K562 (cell line): Measurements from ENCODE around the gene CLPSL1. TPM values are rescaled to one million over a fixed set of nuclear protein-coding genes. Genes with fewer than 3 reads are reported as not detected.

Experiments
- BDP1 ChIP-seq: IDR thresholded peaks from 3 replicates; pipeline ENCODE4 v1.6.1; 2011; ENCODE audit not compliant: insufficient read length, insufficient read depth
- FOXM1 ChIP-seq, 2 experiments: fragments of 450-650 bp in 1 of 2; sonication (generic) in 1 of 2; formaldehyde crosslinking in 1 of 2; IDR thresholded peaks; 2 replicates each; pipeline versions ENCODE4 v1.6.1 to v1.9.0; 2017 to 2022; ENCODE audit warnings: low read depth in 2 of 2, mild to moderate bottlenecking in 2 of 2, missing genetic modification reagents in 1 of 2, moderate library complexity in 1 of 2
- FOXP1 ChIP-seq: sonication (generic); formaldehyde crosslinking; IDR thresholded peaks from 2 replicates; pipeline ENCODE4 v1.8.0; 2022; ENCODE audit warnings: mild to moderate bottlenecking, missing genetic modification reagents
- KDM2B ChIP-seq: fragments of 250-450 bp; sonication (Bioruptor Pico); IDR thresholded peaks from 2 replicates; pipeline ENCODE4 v1.8.0; 2021; ENCODE audit warnings: mild to moderate bottlenecking, moderate library complexity
- MCM2 ChIP-seq: fragments of 450-650 bp; IDR thresholded peaks from 2 replicates; pipeline ENCODE4 v1.6.1; 2017; ENCODE audit warnings: low read depth, mild to moderate bottlenecking
- NCOA1 ChIP-seq: fragments of 450-650 bp; IDR thresholded peaks from 2 replicates; pipeline ENCODE4 v1.6.1; 2016; ENCODE audit warnings: low read depth
- NUFIP1 ChIP-seq: fragments of 450-650 bp; IDR thresholded peaks from 2 replicates; pipeline ENCODE4 v1.6.1; 2018; ENCODE audit not compliant: partially characterized antibody
- POLR2AphosphoS5 ChIP-seq: IDR thresholded peaks from 2 replicates; pipeline ENCODE4 v1.6.1; 2011; ENCODE audit warnings: mild to moderate bottlenecking, low read depth, low read length, moderate library complexity; ENCODE audit not compliant: control insufficient read depth, insufficient read depth
- REST ChIP-seq, 2 experiments: fragments of 450-650 bp; formaldehyde crosslinking in 1 of 2; IDR thresholded peaks; 2 replicates each; pipeline versions ENCODE4 v1.4.0 to v1.6.1; 2014 to 2020; ENCODE audit warnings: mild to moderate bottlenecking in 2 of 2, borderline replicate concordance in 1 of 2, low read depth in 1 of 2
- XRCC4 ChIP-seq: IDR thresholded peaks from one replicate; pipeline ENCODE4 v1.6.1; 2011; ENCODE audit not compliant: insufficient read depth, insufficient read length; ENCODE audit errors: extremely low read depth
- ZNF121 ChIP-seq: sonication (generic); formaldehyde crosslinking; conservative IDR thresholded peaks from 2 replicates; pipeline ENCODE4 v1.8.0; 2022; ENCODE audit warnings: missing genetic modification reagents
- ZNF24 ChIP-seq: fragments of 450-650 bp; IDR thresholded peaks from 2 replicates; pipeline ENCODE4 v1.6.1; 2016
- ZNF263 ChIP-seq: sonication (generic); formaldehyde crosslinking; IDR thresholded peaks from 2 replicates; pipeline ENCODE4 v1.8.0; 2022; ENCODE audit warnings: mild to moderate bottlenecking, missing genetic modification reagents, borderline replicate concordance
- ZNF586 ChIP-seq: fragments of 450-650 bp; formaldehyde crosslinking; conservative IDR thresholded peaks from 2 replicates; pipeline ENCODE4 v1.4.0; 2020; ENCODE audit warnings: mild to moderate bottlenecking, moderate library complexity
- ZNF785 ChIP-seq: fragments of 250-450 bp; sonication (Bioruptor Pico); IDR thresholded peaks from 2 replicates; pipeline ENCODE4 v1.4.0; 2020; ENCODE audit warnings: mild to moderate bottlenecking
- polyA plus RNA-seq, 8 experiments: library from polyadenylated mRNA; depleted of rRNA in 4 of 8; stranded (reverse) in 5 of 8; unstranded in 3 of 8; fragments of >200 nt; fragmentation: Nextera tagmentation in 2 of 8; fragmentation: Illumina TruSeq in 1 of 8; extraction: Ambion mirVana in 2 of 8; extraction: Trizol in 1 of 8; gene quantifications; 2 replicates each; pipeline versions ENCODE4 v1.2.1 to v1.2.3, GENCODE V29; 2011 to 2014; ENCODE audit warnings: inconsistent platforms in 1 of 8, missing spikeins in 1 of 8
- total RNA-seq, 7 experiments: library from RNA; depleted of rRNA in 6 of 7; stranded (reverse); fragments of >200 nt in 6 of 7; fragmentation: Illumina TruSeq in 2 of 7; extraction: Trizol in 2 of 7; gene quantifications; 2 replicates each; pipeline versions ENCODE4 v1.2.1 to v1.2.3, GENCODE V29; 2011 to 2021; ENCODE audit warnings: low replicate concordance in 1 of 7
- TF ChIP-seq, protein P1 (sequence below): fragments of 250-450 bp; sonication (Bioruptor Pico); IDR thresholded peaks from 2 replicates; pipeline ENCODE4 v1.9.0; 2021; ENCODE audit warnings: mild to moderate bottlenecking
- TF ChIP-seq, protein P2 (sequence below): sonication (generic); formaldehyde crosslinking; IDR thresholded peaks from 2 replicates; pipeline ENCODE4 v1.8.0; 2022; ENCODE audit warnings: mild to moderate bottlenecking, missing genetic modification reagents, borderline replicate concordance

The CLPSL1 gene
- total and polyA plus RNA-seq, 9 of the 15 experiments (the other 6 are each of a cell fraction or from before 2014, with no cell fraction given): not detected

DNA sequence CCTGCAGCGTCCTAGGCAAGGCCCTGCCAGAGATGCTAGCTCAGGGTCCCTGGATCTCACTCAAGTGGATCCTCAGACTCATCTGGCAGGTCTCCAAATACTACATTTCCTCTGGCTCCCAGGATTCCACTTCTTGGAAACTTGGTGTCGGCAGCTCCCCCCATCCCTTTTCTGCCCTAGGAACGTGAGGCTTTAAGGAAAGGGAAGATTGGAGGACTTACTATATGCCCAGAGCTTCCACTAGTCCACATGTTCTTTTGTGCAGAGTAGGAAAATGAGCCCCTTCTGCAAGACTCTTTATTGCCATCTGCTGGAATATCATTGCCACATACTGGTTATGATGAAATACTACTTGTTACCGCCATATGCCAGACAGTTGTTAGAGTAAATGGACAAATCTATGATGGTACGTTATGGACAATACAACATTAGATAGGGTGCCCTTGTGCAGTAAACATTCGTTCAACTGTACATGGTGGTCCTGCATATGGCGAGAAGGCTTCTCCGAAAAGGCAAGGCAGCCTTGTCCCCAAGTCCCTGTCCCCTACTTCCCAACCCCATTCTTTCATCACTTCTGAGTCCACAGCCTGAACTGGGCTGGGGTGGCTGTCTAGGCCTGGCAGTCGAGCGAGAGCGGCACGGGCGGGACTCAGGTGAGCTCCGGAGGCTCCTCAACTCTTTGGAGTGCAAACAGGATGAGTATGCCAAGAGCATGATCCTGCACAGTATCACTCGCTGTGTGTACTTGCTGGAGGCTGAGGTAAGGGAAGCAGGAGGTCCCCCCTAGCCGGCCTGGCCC lies 43.2 kb upstream of the CLPSL1 start (continued):
- TF ChIP-seq REST (IDR thresholded peaks at IDR 0.05; ENCODE audit: borderline replicate concordance): peak; percentile 90
- no peak for TF ChIP-seq REST (CRISPR knock-in tag; IDR thresholded peaks at IDR 0.05; ENCODE audit: low read depth)
- no peak for TF ChIP-seq ZNF263 (CRISPR knock-in tag)
- no peak for TF ChIP-seq ZNF24
- TF ChIP-seq MCM2: no peak
- 0 out of 2 replicates have a peak, but pooled peaks have one; percentile 31 for TF ChIP-seq FOXP1 (CRISPR knock-in tag)
- no peak for TF ChIP-seq KDM2B (CRISPR knock-in tag)
- no peak for TF ChIP-seq ZNF121 (CRISPR knock-in tag)
- TF ChIP-seq NUFIP1: no peak
- no peak for TF ChIP-seq FOXM1 (IDR thresholded peaks at IDR 0.05; ENCODE audit: low read depth)
- no peak for TF ChIP-seq FOXM1 (CRISPR knock-in tag; IDR thresholded peaks at IDR 0.05; ENCODE audit: low read depth)
- no peak for TF ChIP-seq NCOA1
- no peak for TF ChIP-seq XRCC4
- TF ChIP-seq ZNF785 (CRISPR knock-in tag): no peak
- TF ChIP-seq ZNF586 (CRISPR knock-in tag): no peak
- TF ChIP-seq, protein P1, sequence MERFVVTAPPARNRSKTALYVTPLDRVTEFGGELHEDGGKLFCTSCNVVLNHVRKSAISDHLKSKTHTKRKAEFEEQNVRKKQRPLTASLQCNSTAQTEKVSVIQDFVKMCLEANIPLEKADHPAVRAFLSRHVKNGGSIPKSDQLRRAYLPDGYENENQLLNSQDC (CRISPR knock-in tag): no peak
- TF ChIP-seq, protein P2, sequence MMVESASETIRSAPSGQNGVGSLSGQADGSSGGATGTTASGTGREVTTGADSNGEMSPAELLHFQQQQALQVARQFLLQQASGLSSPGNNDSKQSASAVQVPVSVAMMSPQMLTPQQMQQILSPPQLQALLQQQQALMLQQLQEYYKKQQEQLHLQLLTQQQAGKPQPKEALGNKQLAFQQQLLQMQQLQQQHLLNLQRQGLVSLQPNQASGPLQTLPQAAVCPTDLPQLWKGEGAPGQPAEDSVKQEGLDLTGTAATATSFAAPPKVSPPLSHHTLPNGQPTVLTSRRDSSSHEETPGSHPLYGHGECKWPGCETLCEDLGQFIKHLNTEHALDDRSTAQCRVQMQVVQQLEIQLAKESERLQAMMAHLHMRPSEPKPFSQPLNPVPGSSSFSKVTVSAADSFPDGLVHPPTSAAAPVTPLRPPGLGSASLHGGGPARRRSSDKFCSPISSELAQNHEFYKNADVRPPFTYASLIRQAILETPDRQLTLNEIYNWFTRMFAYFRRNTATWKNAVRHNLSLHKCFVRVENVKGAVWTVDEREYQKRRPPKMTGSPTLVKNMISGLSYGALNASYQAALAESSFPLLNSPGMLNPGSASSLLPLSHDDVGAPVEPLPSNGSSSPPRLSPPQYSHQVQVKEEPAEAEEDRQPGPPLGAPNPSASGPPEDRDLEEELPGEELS: no peak
- no peak for TF ChIP-seq POLR2AphosphoS5
- no peak for TF ChIP-seq BDP1
